ENCODE data around the gene GRIA1.

GRIA1 gene

DNA sequence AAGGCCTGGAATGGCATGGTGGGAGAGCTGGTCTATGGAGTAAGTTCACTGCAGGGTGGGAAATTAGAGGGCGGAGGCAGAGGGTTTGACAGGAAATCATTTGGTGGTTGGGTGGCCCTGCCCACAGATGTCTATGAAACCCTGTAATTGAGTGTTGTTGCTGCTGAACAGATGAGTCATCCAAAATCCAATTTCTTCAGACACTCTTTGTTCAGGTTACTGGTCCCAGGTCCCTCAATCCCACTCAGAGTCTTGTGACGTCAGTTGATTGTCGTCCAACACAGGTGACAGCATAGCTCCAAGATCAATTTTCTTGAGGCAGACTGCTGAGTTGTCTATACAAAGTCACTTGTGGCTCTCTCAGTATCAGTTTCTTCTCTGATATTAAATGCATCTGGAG is 208.6 kb downstream of the GRIA1 start:
- H3K36me3 ChIP-seq (replicated peaks; ENCODE audit: low read depth, low read length): no peaks in the 10 kb centered on the region
- no peaks in the 10 kb centered on the region for H3K27me3 ChIP-seq (ENCODE audit: low read depth, low read length)
- TF ChIP-seq, protein P1, sequence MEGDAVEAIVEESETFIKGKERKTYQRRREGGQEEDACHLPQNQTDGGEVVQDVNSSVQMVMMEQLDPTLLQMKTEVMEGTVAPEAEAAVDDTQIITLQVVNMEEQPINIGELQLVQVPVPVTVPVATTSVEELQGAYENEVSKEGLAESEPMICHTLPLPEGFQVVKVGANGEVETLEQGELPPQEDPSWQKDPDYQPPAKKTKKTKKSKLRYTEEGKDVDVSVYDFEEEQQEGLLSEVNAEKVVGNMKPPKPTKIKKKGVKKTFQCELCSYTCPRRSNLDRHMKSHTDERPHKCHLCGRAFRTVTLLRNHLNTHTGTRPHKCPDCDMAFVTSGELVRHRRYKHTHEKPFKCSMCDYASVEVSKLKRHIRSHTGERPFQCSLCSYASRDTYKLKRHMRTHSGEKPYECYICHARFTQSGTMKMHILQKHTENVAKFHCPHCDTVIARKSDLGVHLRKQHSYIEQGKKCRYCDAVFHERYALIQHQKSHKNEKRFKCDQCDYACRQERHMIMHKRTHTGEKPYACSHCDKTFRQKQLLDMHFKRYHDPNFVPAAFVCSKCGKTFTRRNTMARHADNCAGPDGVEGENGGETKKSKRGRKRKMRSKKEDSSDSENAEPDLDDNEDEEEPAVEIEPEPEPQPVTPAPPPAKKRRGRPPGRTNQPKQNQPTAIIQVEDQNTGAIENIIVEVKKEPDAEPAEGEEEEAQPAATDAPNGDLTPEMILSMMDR (IDR thresholded peaks at IDR 0.05; ENCODE audit: low read depth, low read length): no peak
- no peak for TF ChIP-seq EZH2phosphoT487 (IDR thresholded peaks at IDR 0.05; ENCODE audit: low read depth)
- H3K79me2 ChIP-seq (ENCODE audit: low read length): no peaks in the 10 kb centered on the region
- no peak overlapping the region for H3K9ac ChIP-seq (ENCODE audit: low read length)
- no peak overlapping the region for H3K4me2 ChIP-seq (ENCODE audit: low read length)
- no peak overlapping the region for H3K4me3 ChIP-seq (ENCODE audit: low read length)
- H3K4me1 ChIP-seq (ENCODE audit: low read length): no peaks in the 10 kb centered on the region
- H3K9me3 ChIP-seq (ENCODE audit: insufficient read depth, low read length): no peaks in the 10 kb centered on the region
- H2AFZ ChIP-seq (ENCODE audit: low read depth, low read length): no peak overlapping the region
- no peaks in the 10 kb centered on the region for H4K20me1 ChIP-seq (ENCODE audit: insufficient read depth, low read length)
- no peak overlapping the region for H3K27ac ChIP-seq (ENCODE audit: low read length)

GRCh38 chr5:153700940-153701339 is 210.5 kb downstream of the GRIA1 start:
- no peak overlapping the region for H3K27ac ChIP-seq (ENCODE audit: low read length)
- no peak overlapping the region for H3K4me2 ChIP-seq (ENCODE audit: low read length)
- no peak overlapping the region for H3K9ac ChIP-seq (ENCODE audit: low read length)
- no peaks in the 10 kb centered on the region for H3K79me2 ChIP-seq (ENCODE audit: low read length)
- no peak overlapping the region for H2AFZ ChIP-seq (ENCODE audit: low read depth, low read length)
- H3K4me1 ChIP-seq (ENCODE audit: low read length): no peaks in the 10 kb centered on the region
- H3K4me3 ChIP-seq (ENCODE audit: low read length): no peak overlapping the region
- no peaks in the 10 kb centered on the region for H3K9me3 ChIP-seq (ENCODE audit: insufficient read depth, low read length)
- H3K36me3 ChIP-seq (replicated peaks; ENCODE audit: low read depth, low read length): no peaks in the 10 kb centered on the region
- H3K27me3 ChIP-seq (ENCODE audit: low read depth, low read length): no peaks in the 10 kb centered on the region
- no peaks in the 10 kb centered on the region for H4K20me1 ChIP-seq (ENCODE audit: insufficient read depth, low read length)
- no peak for TF ChIP-seq EZH2phosphoT487 (IDR thresholded peaks at IDR 0.05; ENCODE audit: low read depth)
- TF ChIP-seq, protein P1 (IDR thresholded peaks at IDR 0.05; ENCODE audit: low read depth, low read length): no peak

- TF ChIP-seq, protein P1 (IDR thresholded peaks at IDR 0.05; ENCODE audit: low read depth, low read length): no peak
- TF ChIP-seq EZH2phosphoT487 (IDR thresholded peaks at IDR 0.05; ENCODE audit: low read depth): no peak
- Histone ChIP-seq H3K79me2 (ENCODE audit: low read length) (no peaks in the 10 kb centered on the region), H4K20me1 (ENCODE audit: insufficient read depth, low read length) (no peaks in the 10 kb centered on the region), H3K36me3 (replicated peaks; ENCODE audit: low read depth, low read length) (no peaks in the 10 kb centered on the region), H3K9me3 (ENCODE audit: insufficient read depth, low read length) (no peaks in the 10 kb centered on the region), H3K27me3 (ENCODE audit: low read depth, low read length) (no peaks in the 10 kb centered on the region), H3K4me1 (ENCODE audit: low read length) (no peaks in the 10 kb centered on the region), H3K4me2 (ENCODE audit: low read length) (no peak overlapping the region), H3K27ac (ENCODE audit: low read length) (no peak overlapping the region), H2AFZ (ENCODE audit: low read depth, low read length) (no peak overlapping the region), H3K9ac (ENCODE audit: low read length) (no peak overlapping the region), H3K4me3 (ENCODE audit: low read length) (no peak overlapping the region)
Measured at GRCh38 chr5:153702265-153702664, 211.8 kb downstream of the GRIA1 start.

DNA sequence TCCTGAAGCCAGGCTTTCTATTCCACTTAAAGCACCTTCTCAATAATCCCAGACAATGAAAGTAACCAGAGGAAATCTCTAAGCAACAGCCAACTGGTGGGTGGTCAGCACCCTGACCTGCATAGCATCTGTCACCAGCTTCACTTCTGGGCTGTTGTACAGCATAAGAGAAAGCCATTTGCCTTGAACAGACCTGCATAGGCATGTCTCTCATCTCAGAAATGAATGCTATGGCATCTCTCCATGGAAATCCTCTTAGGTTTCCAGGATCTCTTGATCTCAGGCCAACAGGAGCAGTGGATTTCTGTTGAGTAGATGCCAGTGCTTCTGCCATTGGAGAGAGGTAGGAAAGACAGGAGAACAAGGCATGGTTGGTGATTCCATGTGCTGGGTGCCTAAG is 213.6 kb downstream of the GRIA1 start:
- Histone ChIP-seq H3K36me3 (replicated peaks; ENCODE audit: low read depth, low read length) (no peaks in the 10 kb centered on the region), H3K9me3 (ENCODE audit: insufficient read depth, low read length) (no peaks in the 10 kb centered on the region), H3K4me3 (ENCODE audit: low read length) (no peak overlapping the region), H4K20me1 (ENCODE audit: insufficient read depth, low read length) (no peaks in the 10 kb centered on the region), H3K4me2 (ENCODE audit: low read length) (no peak overlapping the region), H3K79me2 (ENCODE audit: low read length) (no peaks in the 10 kb centered on the region), H2AFZ (ENCODE audit: low read depth, low read length) (no peak overlapping the region), H3K27ac (ENCODE audit: low read length) (no peak overlapping the region), H3K4me1 (ENCODE audit: low read length) (no peaks in the 10 kb centered on the region), H3K9ac (ENCODE audit: low read length) (no peak overlapping the region), H3K27me3 (ENCODE audit: low read depth, low read length) (no peaks in the 10 kb centered on the region)
- TF ChIP-seq, protein P1 (IDR thresholded peaks at IDR 0.05; ENCODE audit: low read depth, low read length): no peak
- TF ChIP-seq EZH2phosphoT487 (IDR thresholded peaks at IDR 0.05; ENCODE audit: low read depth): no peak
